A549 (cell line): ENCODE results near the gene PRCD. TPM values are rescaled to one million over a fixed set of nuclear protein-coding genes. Genes with fewer than 3 reads are reported as not detected.
"Not testable (repeated sequence)": the region's sequence is repeated elsewhere in the genome, so short reads cannot be mapped to it uniquely, and the experiment has no call there.

Source experiments
- ATAC-seq, 2 experiments: fragments of 200-7000 bp in 1 of 2; fragments of >200 bp in 1 of 2; cut with Nextera tagmentation in 1 of 2; cut with Tn5 transposase in 1 of 2; 3 replicates each; pipeline versions ENCODE4 v1.8.0 to v1.9.1; 2018 to 2020; ENCODE audit warnings: mild to moderate bottlenecking in 1 of 2, moderate library complexity in 1 of 2
- CTCF ChIA-PET: fragments of 300-600 bp; sonication (Branson Sonifier 250); formaldehyde crosslinking; extraction: SDS; loops from one replicate; lab custom pipeline; 2021; ENCODE audit warnings: antibody characterized with exemption, inconsistent platforms; lab: Yijun Ruan, JAX
- POLR2A ChIA-PET: fragments of 350-600 bp; formaldehyde crosslinking; extraction: SDS; loops from one replicate; lab custom pipeline; 2021; ENCODE audit warnings: antibody characterized with exemption, inconsistent platforms; lab: Yijun Ruan, JAX
- DNase-seq, 2 experiments: peaks; one replicate each; pipeline versions ENCODE4 v3.0.0 to v3.0.0-alpha.2; 2011 to 2016; ENCODE audit warnings: low read depth in 1 of 2, low spot score in 1 of 2
- FAIRE-seq: peaks from 2 replicates; lab custom pipeline; 2011; peaks lifted over from hg19 to GRCh38; lab: Jason Lieb, UNC
- H3K27ac ChIP-seq, 2 experiments: fragments of >200 bp; sonication (Bioruptor Twin); formaldehyde crosslinking; 3 replicates each; pipeline ENCODE4 v1.5.1; 2016 to 2017
- H3K4me1 ChIP-seq: fragments of >200 bp; sonication (Bioruptor Twin); formaldehyde crosslinking; 3 replicates; pipeline ENCODE4 v1.6.1; 2016
- H3K4me2 ChIP-seq: fragments of >200 bp; sonication (Bioruptor Twin); formaldehyde crosslinking; 3 replicates; pipeline ENCODE4 v1.6.1; 2016
- H3K4me3 ChIP-seq: fragments of >200 bp; sonication (Bioruptor Twin); formaldehyde crosslinking; 3 replicates; pipeline ENCODE4 v1.5.1; 2016
- H3K9me3 ChIP-seq: fragments of >200 bp; sonication (Bioruptor Twin); formaldehyde crosslinking; 3 replicates; pipeline ENCODE4 v1.6.1; 2016
- ATOH8 ChIP-seq: fragments of 250-450 bp; sonication (Bioruptor Pico); IDR thresholded peaks from 2 replicates; pipeline ENCODE4 v1.5.0; 2020; ENCODE audit warnings: low read depth, mild to moderate bottlenecking, moderate library complexity
- BCL3 ChIP-seq: fragments of >200 bp; sonication (Bioruptor Twin); formaldehyde crosslinking; IDR thresholded peaks from 3 replicates; pipeline ENCODE4 v1.6.1; 2016
- CBX8 ChIP-seq: fragments of 200-600 bp; sonication (generic); IDR thresholded peaks from 2 replicates; pipeline ENCODE4 v1.6.1; 2016
- EHF ChIP-seq: fragments of 250-450 bp; sonication (Bioruptor Pico); IDR thresholded peaks from 2 replicates; pipeline ENCODE4 v1.5.0; 2020; ENCODE audit warnings: mild to moderate bottlenecking
- FOSL2 ChIP-seq, 2 experiments: fragments of 450-650 bp in 1 of 2; fragments of >200 bp in 1 of 2; sonication (Bioruptor Twin) in 1 of 2; formaldehyde crosslinking; IDR thresholded peaks; 2 replicates each; pipeline versions ENCODE4 v1.5.0 to v1.6.1; 2016 to 2020; ENCODE audit warnings: mild to moderate bottlenecking in 1 of 2, moderate library complexity in 1 of 2
- HOXB13 ChIP-seq: fragments of 250-450 bp; sonication (Bioruptor Pico); IDR thresholded peaks from 2 replicates; pipeline ENCODE4 v1.5.0; 2020; ENCODE audit warnings: low read depth, mild to moderate bottlenecking, moderate library complexity
- MAX ChIP-seq: IDR thresholded peaks from 2 replicates; pipeline ENCODE4 v1.6.1; 2012
- NFE2L2 ChIP-seq: fragments of 150-350 bp; conservative IDR thresholded peaks from 2 replicates; pipeline ENCODE4 v1.6.1; 2014; ENCODE audit warnings: low read length
- PHF8 ChIP-seq: fragments of 200-600 bp; sonication (generic); IDR thresholded peaks from 2 replicates; pipeline ENCODE4 v1.6.1; 2016; ENCODE audit warnings: low read depth, mild to moderate bottlenecking, antibody characterized with exemption, moderate library complexity, borderline replicate concordance
- POLR2AphosphoS2 ChIP-seq: conservative IDR thresholded peaks from 2 replicates; pipeline ENCODE4 v1.6.1; 2012; ENCODE audit warnings: low read length, improper control_type of control experiment, inconsistent platforms
- RCOR1 ChIP-seq: fragments of 150-350 bp; IDR thresholded peaks from 2 replicates; pipeline ENCODE4 v1.6.1; 2014; ENCODE audit warnings: antibody characterized with exemption, low read length, low read depth
- RNF2 ChIP-seq: fragments of 200-600 bp; sonication (generic); IDR thresholded peaks from 2 replicates; pipeline ENCODE4 v1.6.1; 2016; ENCODE audit warnings: low read depth, mild to moderate bottlenecking, antibody characterized with exemption, moderate library complexity, borderline replicate concordance
- SMC3 ChIP-seq: fragments of >200 bp; sonication (Bioruptor Twin); formaldehyde crosslinking; IDR thresholded peaks from 3 replicates; pipeline ENCODE4 v1.6.1; 2018; ENCODE audit warnings: inconsistent platforms
- TFCP2L1 ChIP-seq: fragments of 250-450 bp; sonication (Bioruptor Pico); IDR thresholded peaks from 2 replicates; pipeline ENCODE4 v1.5.0; 2021; ENCODE audit warnings: mild to moderate bottlenecking
- ZC3H11A ChIP-seq: fragments of 450-650 bp; IDR thresholded peaks from 2 replicates; pipeline ENCODE4 v1.6.1; 2014; ENCODE audit warnings: antibody characterized with exemption, mild to moderate bottlenecking
- ZNF302 ChIP-seq: fragments of 250-450 bp; sonication (Bioruptor Pico); IDR thresholded peaks from 2 replicates; pipeline ENCODE4 v1.9.0; 2021; ENCODE audit warnings: inconsistent platforms, mild to moderate bottlenecking, moderate library complexity
- WGBS: methylation state at CpG from one replicate; pipeline ENCODE4 v1.1.6; 2017; ENCODE audit errors: missing lambda C conversion rate; 5-methylcytosine and 5-hydroxymethylcytosine counted together
- polyA plus RNA-seq, 4 experiments: library from polyadenylated mRNA; depleted of rRNA in 3 of 4; stranded (reverse); fragments of >200 nt; fragmentation: RNase III in 1 of 4; extraction: RNeasy Plus Mini Kit Qiagen cat#74134 plus additional on column Dnase treatment in 1 of 4; gene quantifications; 2 replicates in 3 of 4; 3 replicates in 1 of 4; pipeline ENCODE4 v1.2.3, GENCODE V29; 2011 to 2017
- TF ChIP-seq, protein P1 (sequence below): fragments of 200-600 bp; sonication (generic); IDR thresholded peaks from 2 replicates; pipeline ENCODE4 v1.6.1; 2016; ENCODE audit warnings: antibody characterized with exemption, mild to moderate bottlenecking, moderate library complexity
- TF ChIP-seq, protein P2 (sequence below): IDR thresholded peaks from 2 replicates; pipeline ENCODE4 v1.6.1; 2012; ENCODE audit warnings: low read depth, borderline replicate concordance

The PRCD gene
- polyA plus RNA-seq, 2 of the 4 experiments (the other 2 are of a cell fraction): not detected

- TF ChIP-seq, protein P1, sequence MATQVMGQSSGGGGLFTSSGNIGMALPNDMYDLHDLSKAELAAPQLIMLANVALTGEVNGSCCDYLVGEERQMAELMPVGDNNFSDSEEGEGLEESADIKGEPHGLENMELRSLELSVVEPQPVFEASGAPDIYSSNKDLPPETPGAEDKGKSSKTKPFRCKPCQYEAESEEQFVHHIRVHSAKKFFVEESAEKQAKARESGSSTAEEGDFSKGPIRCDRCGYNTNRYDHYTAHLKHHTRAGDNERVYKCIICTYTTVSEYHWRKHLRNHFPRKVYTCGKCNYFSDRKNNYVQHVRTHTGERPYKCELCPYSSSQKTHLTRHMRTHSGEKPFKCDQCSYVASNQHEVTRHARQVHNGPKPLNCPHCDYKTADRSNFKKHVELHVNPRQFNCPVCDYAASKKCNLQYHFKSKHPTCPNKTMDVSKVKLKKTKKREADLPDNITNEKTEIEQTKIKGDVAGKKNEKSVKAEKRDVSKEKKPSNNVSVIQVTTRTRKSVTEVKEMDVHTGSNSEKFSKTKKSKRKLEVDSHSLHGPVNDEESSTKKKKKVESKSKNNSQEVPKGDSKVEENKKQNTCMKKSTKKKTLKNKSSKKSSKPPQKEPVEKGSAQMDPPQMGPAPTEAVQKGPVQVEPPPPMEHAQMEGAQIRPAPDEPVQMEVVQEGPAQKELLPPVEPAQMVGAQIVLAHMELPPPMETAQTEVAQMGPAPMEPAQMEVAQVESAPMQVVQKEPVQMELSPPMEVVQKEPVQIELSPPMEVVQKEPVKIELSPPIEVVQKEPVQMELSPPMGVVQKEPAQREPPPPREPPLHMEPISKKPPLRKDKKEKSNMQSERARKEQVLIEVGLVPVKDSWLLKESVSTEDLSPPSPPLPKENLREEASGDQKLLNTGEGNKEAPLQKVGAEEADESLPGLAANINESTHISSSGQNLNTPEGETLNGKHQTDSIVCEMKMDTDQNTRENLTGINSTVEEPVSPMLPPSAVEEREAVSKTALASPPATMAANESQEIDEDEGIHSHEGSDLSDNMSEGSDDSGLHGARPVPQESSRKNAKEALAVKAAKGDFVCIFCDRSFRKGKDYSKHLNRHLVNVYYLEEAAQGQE: no peak
- TF ChIP-seq HOXB13 (CRISPR knock-in tag) (no peak), CBX8 (no peak), MAX (peak; percentile 98), POLR2AphosphoS2 (no peak), TFCP2L1 (no peak), RNF2 (no peak), FOSL2 (IDR thresholded peaks at IDR 0.05) (no peak), FOSL2 (CRISPR knock-in tag; IDR thresholded peaks at IDR 0.05) (no peak), EHF (CRISPR knock-in tag) (no peak), RCOR1 (no peak), SMC3 (peak; percentile 99)
- TF ChIP-seq, protein P2, sequence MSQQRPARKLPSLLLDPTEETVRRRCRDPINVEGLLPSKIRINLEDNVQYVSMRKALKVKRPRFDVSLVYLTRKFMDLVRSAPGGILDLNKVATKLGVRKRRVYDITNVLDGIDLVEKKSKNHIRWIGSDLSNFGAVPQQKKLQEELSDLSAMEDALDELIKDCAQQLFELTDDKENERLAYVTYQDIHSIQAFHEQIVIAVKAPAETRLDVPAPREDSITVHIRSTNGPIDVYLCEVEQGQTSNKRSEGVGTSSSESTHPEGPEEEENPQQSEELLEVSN: peak; percentile 53; the same call in 1 of the 2 replicates
Measured at GRCh38 chr17:76506408-76507345, 33.2 kb upstream of the PRCD start (continued).

GRCh38 chr17:76508472-76509063 lies 31.3 kb upstream of the PRCD start:
- not testable (repeated sequence) for FAIRE-seq, H3K4me3 ChIP-seq, H3K27ac ChIP-seq, DNase-seq, ATAC-seq, H3K9me3 ChIP-seq, H3K4me1 ChIP-seq, H3K4me2 ChIP-seq
- CTCF ChIA-PET: interaction anchor here (0.7 to 64.5 kb wide), 21 partner anchors 12 to 209 kb away, joined by 3 to 1994 read pairs (median 13); partner anchors contain the start of genes AANAT and UBE2O
- POLR2A ChIA-PET: interaction anchor here (0.7 kb wide), 1 partner anchor 48 kb away, joined by 3 read pairs; no protein-coding TSS in a partner anchor
- 77% methylated on average over 14 of the region's 14 CpGs for WGBS

DNA sequence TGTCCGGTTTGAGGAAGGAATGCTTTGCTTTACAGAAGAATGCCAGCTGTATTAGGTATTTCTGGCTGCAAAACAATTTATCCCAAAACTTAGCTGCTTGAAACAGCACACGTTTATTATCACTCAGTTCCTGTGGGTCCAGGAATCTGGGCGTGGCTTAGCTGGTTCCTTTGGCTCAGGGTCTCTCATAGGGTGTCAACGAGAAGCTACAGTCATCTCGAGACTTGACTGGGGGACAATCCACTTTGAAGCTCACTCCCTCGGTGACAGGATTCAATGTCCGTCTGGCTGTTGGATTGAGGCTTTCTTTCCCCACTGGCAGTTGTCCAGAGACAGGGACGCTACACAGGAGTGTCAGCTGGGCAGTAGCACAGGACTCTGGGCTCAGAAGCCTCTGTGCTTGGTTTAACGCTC lies 29.0 kb upstream of the PRCD start:
- Histone ChIP-seq H3K27ac (no peak overlapping the region), H3K4me3 (no peak overlapping the region), H3K4me2 (no peak overlapping the region), H3K4me1 (peaks cover 4% of the 10 kb centered on the region; the same call in 2 of the 3 replicates), H3K9me3 (no peaks in the 10 kb centered on the region)
- DNase-seq (no peak), ATAC-seq (no peak), FAIRE-seq (no peak)
- CTCF ChIA-PET: interaction anchor here (0.6 to 64.5 kb wide), 13 partner anchors 9 to 208 kb away, joined by 3 to 1994 read pairs (median 5); partner anchors contain the start of genes AANAT, RHBDF2 and UBE2O
- 47% methylated on average over 9 of the region's 9 CpGs for WGBS
- TF ChIP-seq ZNF302 (CRISPR knock-in tag) (no peak), NFE2L2 (no peak), PHF8 (no peak), BCL3 (no peak), CBX8 (no peak), ATOH8 (no peak), ZC3H11A (no peak)
- POLR2A ChIA-PET: no interaction called here
